ENCODE results near the gene CEP83. TPM values are rescaled to one million over a fixed set of nuclear protein-coding genes. Genes with fewer than 3 reads are reported as not detected.

The CEP83 gene
- total and polyA plus RNA-seq, 9 of the 15 experiments (the other 6 are each of a cell fraction or from before 2014, with no cell fraction given): 5.3 to 40.5 (median 31.3) TPM

- no peak for TF ChIP-seq PRPF4 (IDR thresholded peaks at IDR 0.05; ENCODE audit: insufficient read depth, low read depth, low read length, poor library complexity, severe bottlenecking)
These were observed 137.3 kb downstream of the CEP83 start (continued) for GRCh38 chr12:94322346-94322745.

GRCh38 chr12:94320109-94320508 lies 139.6 kb downstream of the CEP83 start:
- TF ChIP-seq EP300 (IDR thresholded peaks at IDR 0.05; ENCODE audit: low read length) (no peak), CBX3 (IDR thresholded peaks at IDR 0.05; ENCODE audit: borderline replicate concordance in 1 of 2, low read length in 2 of 2) (0 out of 3 replicates have a peak, but pooled peaks of 1 of the 2 experiments have one; percentile 8), BRF1 (IDR thresholded peaks at IDR 0.05; ENCODE audit: borderline replicate concordance, extremely low read depth, insufficient read length) (no peak), FUS (optimal IDR thresholded peaks at IDR 0.05; ENCODE audit: low read depth, low read length) (no peak), HMGXB4 (CRISPR knock-in tag; IDR thresholded peaks at IDR 0.05) (no peak)
- FAIRE-seq (no peak), ATAC-seq (no peak), DNase-seq (ENCODE audit: extremely low read depth in 1 of 4, low spot score in 3 of 4) (no peak)
- peaks cover 11% of the 10 kb centered on the region for H3K9me3 ChIP-seq (replicated peaks; ENCODE audit: control insufficient read depth, insufficient read depth, low read depth, low read length)
- H4K20me1 ChIP-seq (replicated peaks; ENCODE audit: control insufficient read depth, insufficient read depth, low read length): no peaks in the 10 kb centered on the region
- no TSS peak for BruUV-seq (replicated peaks)
- ChIA-PET CTCF (ENCODE audit: low intra/inter-chr PET ratio) (no interaction called here), POLR2A (no interaction called here)
- H3K4me3 ChIP-seq: no peak overlapping the region
- no peaks in the 10 kb centered on the region for H3K4me1 ChIP-seq (replicated peaks in 1 of 2; ENCODE audit: control insufficient read depth in 2 of 2, insufficient read depth in 2 of 2, low read length in 2 of 2)
- H3K9ac ChIP-seq (ENCODE audit: insufficient read depth in 1 of 2, low read depth in 2 of 2, low read length in 2 of 2): no peak overlapping the region
- H3K27me3 ChIP-seq (ENCODE audit: control insufficient read depth in 2 of 2, insufficient read depth in 2 of 2, low read length in 2 of 2): no peaks in the 10 kb centered on the region
- H3K36me3 ChIP-seq (ENCODE audit: control insufficient read depth, insufficient read depth, low read length): peaks cover 22% of the 10 kb centered on the region; the same call in 2 of the 3 replicates
- H2AFZ ChIP-seq (ENCODE audit: low read depth, low read length): no peak overlapping the region
- H3K9me1 ChIP-seq (ENCODE audit: control insufficient read depth, insufficient read depth, low read length): no peaks in the 10 kb centered on the region
- H3K27ac ChIP-seq (ENCODE audit: extremely low read depth, low read depth, low read length): no peak overlapping the region
- in situ Hi-C loops (cut with MboI) (no loop called here), intact Hi-C loops (cut with micrococcal nuclease) (no loop called here)
- H3K4me2 ChIP-seq (ENCODE audit: insufficient read depth, low read length): no peak overlapping the region
- no peaks in the 10 kb centered on the region for H3K79me2 ChIP-seq (ENCODE audit: control insufficient read depth, insufficient read depth, low read length)

Measured in K562 (cell line).